NB4 (cell line): ENCODE data around the gene GPR148.

Experiments
- DNase-seq: peaks from one replicate; pipeline ENCODE4 v3.0.0; 2010; ENCODE audit warnings: low read depth
- H3K4me3 ChIP-seq: one replicate; pipeline ENCODE4 v1.5.1; 2011; ENCODE audit warnings: mild to moderate bottlenecking, low read depth, low read length, moderate library complexity
- MYC ChIP-seq: IDR thresholded peaks from 2 replicates; pipeline ENCODE4 v1.6.1; 2011; ENCODE audit warnings: low read depth, low read length
- POLR2A ChIP-seq: IDR thresholded peaks from 2 replicates; pipeline ENCODE4 v1.6.1; 2011; ENCODE audit warnings: mild to moderate bottlenecking; ENCODE audit not compliant: insufficient read length; ENCODE audit errors: extremely low read depth
- TF ChIP-seq, protein P1 (sequence below): IDR thresholded peaks from 2 replicates; pipeline ENCODE4 v1.6.1; 2011; ENCODE audit warnings: low read depth, low read length
- TF ChIP-seq, protein P2 (sequence below): IDR thresholded peaks from one replicate; pipeline ENCODE4 v1.5.1; 2012; ENCODE audit warnings: low read depth, low read length

GPR148 gene

DNA sequence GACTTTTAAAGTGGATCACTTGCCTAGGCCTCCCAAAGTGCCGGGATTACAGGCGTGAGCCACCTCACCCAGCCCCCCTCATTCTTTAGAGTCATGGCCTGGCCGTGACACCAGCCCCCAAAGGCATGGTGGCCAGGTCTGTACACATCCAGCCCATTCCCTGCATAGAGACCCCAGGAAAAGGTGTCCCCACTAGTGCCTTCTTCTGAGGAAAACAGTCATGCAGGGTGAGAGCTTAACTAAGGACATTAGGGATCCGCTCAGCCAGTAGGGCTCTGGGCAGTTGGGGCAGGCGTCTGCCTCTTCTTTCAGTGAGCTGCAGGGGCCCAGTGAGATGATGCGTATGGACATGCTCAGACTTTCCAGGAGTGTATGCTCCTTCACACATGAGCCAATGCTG, 20.8 kb downstream of the GPR148 start:
- DNase-seq: no peak
- H3K4me3 ChIP-seq: no peak overlapping the region
- TF ChIP-seq, protein P1, sequence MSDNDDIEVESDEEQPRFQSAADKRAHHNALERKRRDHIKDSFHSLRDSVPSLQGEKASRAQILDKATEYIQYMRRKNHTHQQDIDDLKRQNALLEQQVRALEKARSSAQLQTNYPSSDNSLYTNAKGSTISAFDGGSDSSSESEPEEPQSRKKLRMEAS: no peak
- TF ChIP-seq, protein P2, sequence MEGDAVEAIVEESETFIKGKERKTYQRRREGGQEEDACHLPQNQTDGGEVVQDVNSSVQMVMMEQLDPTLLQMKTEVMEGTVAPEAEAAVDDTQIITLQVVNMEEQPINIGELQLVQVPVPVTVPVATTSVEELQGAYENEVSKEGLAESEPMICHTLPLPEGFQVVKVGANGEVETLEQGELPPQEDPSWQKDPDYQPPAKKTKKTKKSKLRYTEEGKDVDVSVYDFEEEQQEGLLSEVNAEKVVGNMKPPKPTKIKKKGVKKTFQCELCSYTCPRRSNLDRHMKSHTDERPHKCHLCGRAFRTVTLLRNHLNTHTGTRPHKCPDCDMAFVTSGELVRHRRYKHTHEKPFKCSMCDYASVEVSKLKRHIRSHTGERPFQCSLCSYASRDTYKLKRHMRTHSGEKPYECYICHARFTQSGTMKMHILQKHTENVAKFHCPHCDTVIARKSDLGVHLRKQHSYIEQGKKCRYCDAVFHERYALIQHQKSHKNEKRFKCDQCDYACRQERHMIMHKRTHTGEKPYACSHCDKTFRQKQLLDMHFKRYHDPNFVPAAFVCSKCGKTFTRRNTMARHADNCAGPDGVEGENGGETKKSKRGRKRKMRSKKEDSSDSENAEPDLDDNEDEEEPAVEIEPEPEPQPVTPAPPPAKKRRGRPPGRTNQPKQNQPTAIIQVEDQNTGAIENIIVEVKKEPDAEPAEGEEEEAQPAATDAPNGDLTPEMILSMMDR: no peak
- TF ChIP-seq MYC: no peak
- no peak for TF ChIP-seq POLR2A

DNA sequence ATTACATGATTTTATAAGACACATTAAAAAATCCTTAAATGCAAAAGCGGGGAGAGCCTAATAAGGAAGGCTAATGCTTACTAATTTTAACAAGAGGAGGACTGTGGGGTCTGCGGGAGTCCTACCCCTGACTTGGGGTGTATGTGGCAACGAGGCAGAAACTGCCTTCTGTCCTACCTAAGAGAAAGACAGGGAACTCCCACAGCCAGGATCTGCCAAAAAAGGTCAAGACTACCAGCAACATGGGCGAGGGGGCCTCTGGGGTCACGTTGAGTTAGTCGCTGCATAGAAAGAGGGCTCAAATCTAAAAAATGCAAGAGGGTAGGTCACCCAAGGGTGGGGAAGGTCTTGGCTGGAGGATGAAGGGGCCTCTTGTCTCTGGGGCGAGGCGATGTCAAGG, 25.9 kb downstream of the GPR148 start:
- no peak for DNase-seq
- no peak for TF ChIP-seq MYC
- no peak overlapping the region for H3K4me3 ChIP-seq

DNA sequence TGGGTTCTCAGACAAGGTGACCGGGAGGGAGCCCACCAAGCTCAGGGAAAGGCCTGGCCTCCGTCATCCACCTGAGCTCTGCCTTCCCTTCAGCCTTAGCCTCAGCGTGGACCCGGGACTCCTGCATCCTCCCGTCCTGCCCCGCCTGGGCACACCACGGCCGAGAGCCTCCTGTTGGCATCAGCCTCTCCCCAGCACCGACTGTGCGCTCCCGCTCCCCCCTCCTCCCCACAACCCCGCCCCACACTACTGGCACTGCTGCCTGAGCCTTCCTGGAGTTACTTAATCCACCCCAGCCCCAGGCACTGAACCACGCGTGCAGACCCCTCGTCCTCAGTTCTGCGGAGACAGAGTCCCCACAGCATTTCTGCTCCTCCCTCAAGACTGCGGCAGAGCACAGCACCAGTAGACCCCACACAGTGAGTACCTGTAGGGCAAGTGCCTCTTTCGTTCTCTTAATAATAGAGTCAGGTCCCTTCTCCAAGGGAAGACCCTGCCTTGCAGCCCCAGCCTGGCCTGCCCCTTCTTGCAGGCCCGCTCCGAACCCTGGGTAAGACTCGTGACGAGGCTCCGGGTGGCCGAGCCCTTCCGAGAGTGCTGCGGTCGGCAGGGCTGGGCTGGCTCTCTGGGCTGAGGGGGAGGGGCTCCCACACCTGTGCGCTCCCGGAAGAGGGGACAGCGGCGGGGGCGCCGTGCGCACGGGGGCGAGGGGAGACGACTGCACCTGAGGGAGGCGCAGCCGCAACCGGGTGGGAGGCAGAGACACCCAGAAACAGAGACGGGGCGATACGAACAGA, 26.6 kb downstream of the GPR148 start, which contains the start of gene AMER3:
TSS of gene AMER3 (plus strand) at position 285 of the 797 bp plus-strand sequence. CDS start 6,533 bp downstream, outside the sequence.
- no peak for TF ChIP-seq MYC
- TF ChIP-seq, protein P1: no peak
- no peak for TF ChIP-seq POLR2A
- no peak for DNase-seq
- no peak within 1 kb of the TSS for H3K4me3 ChIP-seq

DNA sequence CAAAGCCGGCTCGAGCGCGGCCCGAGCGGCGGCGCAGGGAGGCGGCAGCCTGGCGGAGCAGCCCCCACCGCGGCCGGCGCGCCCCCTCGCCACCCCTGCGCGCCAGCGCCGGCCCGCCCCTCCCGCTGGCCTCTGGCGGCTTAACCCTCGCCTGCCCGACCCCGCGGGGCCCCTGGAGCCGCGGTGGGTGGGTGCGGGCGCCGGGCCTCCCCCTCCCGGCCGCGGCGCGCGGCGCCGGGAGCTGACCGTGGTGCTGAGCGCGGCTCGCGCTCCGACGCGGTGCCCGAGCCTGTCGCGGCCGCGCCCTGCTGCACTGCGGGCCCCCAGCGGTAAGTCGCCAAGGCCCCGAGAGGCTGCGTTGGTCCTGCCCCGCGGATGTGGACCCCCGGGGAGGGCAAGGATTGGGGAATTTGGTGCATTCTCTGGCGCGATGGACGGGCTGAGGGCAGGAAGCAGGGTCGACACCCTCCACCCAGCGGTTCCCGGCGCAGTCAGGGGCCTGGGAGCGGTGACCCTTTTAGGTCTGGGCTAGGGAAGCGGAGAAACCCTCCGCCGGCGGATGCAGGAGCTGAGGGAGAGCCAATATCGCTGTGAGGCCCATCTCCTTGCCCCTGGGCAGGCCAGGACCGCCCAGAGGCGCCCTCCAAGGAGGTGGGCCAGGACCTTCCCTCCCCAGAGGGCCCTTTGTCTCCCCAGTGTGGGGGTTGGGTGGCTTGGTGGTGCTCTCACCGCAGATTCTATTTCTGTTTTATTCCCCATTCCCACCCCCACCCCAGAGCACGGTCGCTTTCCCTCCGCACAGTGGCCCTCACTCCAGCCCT, 27.4 kb downstream of the GPR148 start:
- DNase-seq: peak; percentile 17
- no peak overlapping the region for H3K4me3 ChIP-seq
- TF ChIP-seq, protein P2: no peak

DNA sequence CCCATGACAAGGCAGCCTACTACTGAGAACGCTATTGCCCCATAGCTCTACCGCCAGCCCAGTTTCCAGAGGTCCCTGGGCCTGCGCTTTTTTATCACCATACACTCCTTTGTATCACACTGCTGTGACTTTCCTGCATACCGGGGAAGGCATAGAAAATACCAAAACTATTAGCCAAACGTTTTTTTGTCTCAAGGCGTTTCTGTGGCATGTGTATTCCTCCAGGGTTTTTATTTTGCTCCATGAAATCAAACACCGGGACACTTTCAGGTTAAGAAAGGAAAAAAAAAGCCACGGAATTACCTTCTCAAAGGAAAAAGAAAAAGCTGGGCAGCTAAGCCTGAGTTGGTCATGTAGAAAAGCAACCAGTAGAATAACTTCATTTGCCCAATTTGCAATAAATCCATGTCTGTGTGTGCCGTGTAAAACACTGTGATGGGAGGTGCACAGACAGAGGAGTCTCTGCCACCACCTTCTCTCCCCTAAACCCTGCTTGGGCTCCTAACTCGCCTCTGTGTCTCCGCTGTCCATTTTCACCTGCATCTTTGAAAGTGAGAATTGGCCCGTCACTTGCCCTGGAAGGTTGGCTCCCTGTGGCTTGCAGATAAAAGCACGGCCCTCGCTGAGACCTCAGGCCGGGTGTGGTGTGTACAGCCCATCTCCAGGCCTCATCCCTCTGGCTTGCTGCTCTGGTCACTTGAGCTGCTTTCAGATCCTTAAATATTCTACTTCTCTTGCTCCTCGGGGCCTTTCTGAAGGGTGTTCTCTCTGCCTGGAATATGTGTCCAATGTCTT, 28.2 kb downstream of the GPR148 start:
- TF ChIP-seq, protein P2: no peak
- TF ChIP-seq, protein P1: no peak
- TF ChIP-seq POLR2A: no peak
- TF ChIP-seq MYC: no peak
- DNase-seq: no peak
- H3K4me3 ChIP-seq: no peak overlapping the region

DNA sequence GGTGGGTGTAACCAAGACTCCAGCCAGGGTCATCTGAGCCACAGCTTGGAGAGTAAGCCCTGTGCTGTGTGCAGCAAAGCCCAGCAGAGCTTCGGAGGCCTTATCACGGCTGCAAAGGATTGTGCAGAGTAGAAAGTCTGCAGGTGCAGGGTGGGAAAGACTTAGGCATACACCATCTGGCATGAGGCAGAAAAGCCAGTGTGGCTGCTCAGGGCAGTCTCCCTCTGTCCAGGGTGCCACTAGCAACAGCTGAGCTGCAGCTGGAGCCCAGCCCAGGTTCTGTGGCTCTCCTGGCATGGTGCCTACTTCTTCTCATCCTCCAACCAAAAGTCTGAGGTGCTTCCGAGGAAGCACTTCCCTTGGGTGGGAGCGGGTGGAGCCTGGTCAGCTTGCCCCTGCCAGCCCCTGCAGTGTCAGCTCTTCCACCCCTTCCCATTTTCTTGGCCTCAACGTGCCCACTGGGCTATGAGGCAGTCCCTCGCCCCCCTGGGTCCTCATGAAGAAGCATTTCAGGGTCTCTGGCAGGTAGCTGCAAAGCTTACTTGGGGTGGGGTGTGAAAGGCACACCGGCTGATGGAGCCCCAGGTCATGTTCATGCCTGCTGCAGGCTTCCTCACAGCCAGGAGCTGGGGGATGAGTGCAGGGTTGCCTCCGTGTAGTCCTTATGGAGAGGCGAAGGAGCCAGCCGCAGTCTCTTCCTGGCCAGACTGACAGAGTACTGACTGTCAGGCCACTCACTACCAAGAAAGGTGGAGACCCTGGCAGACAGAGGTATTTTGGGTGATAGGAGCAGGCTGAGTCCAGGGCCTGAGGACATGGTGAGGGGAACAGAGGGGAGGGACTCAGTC, 31.3 kb downstream of the GPR148 start:
- DNase-seq: no peak
- TF ChIP-seq, protein P1: no peak
- TF ChIP-seq POLR2A (no peak), MYC (no peak)
- TF ChIP-seq, protein P2: no peak
- H3K4me3 ChIP-seq: no peak overlapping the region
